Measurements from ENCODE around the gene DAAM1.

DAAM1 gene

GRCh38 chr14:59313144-59313651 lies 124.7 kb downstream of the DAAM1 start:
- no peak overlapping the region for H3K4me3 ChIP-seq (ENCODE audit: low read depth, low read length)
- TF ChIP-seq CTCF (conservative IDR thresholded peaks at IDR 0.05; ENCODE audit: low read depth, low read length) = no peak
- DNase-seq (ENCODE audit: low read depth) = no peak

GRCh38 chr14:59313658-59314608 lies 125.5 kb downstream of the DAAM1 start:
- DNase-seq (ENCODE audit: low read depth) = no peak
- H3K4me3 ChIP-seq (ENCODE audit: low read depth, low read length) = no peak overlapping the region
- no peak for TF ChIP-seq CTCF (conservative IDR thresholded peaks at IDR 0.05; ENCODE audit: low read depth, low read length)

- H3K4me3 ChIP-seq (ENCODE audit: low read depth, low read length) = no peak overlapping the region
- TF ChIP-seq CTCF (conservative IDR thresholded peaks at IDR 0.05; ENCODE audit: low read depth, low read length) = no peak
Measured at GRCh38 chr14:59314953-59315599, 126.6 kb downstream of the DAAM1 start.

GRCh38 chr14:59316151-59316830 lies 127.8 kb downstream of the DAAM1 start:
- no peak overlapping the region for H3K4me3 ChIP-seq (ENCODE audit: low read depth, low read length)
- no peak for TF ChIP-seq CTCF (conservative IDR thresholded peaks at IDR 0.05; ENCODE audit: low read depth, low read length)
- no peak for DNase-seq (ENCODE audit: low read depth)

More at GRCh38 chr14:59314953-59315599, 126.6 kb downstream of the DAAM1 start:
- no peak for DNase-seq (ENCODE audit: low read depth)

GRCh38 chr14:59317346-59317745 lies 128.9 kb downstream of the DAAM1 start:
- no peak for DNase-seq (ENCODE audit: low read depth)
- no peak overlapping the region for H3K4me3 ChIP-seq (ENCODE audit: low read depth, low read length)

More at GRCh38 chr14:59317346-59317745, 128.9 kb downstream of the DAAM1 start:
- TF ChIP-seq CTCF (conservative IDR thresholded peaks at IDR 0.05; ENCODE audit: low read depth, low read length) = no peak

Measured in choroid plexus epithelial cell (primary cell).